HT-29 (cell line): ENCODE results near the gene DCBLD1. TPM values are rescaled to one million over a fixed set of nuclear protein-coding genes. Genes with fewer than 3 reads are reported as not detected.
A peak's percentile ranks its signal among the peaks of the same experiment; 100 is the strongest.

Experiments
- DNase-seq: peaks from one replicate; pipeline ENCODE4 v3.0.0-alpha.2; 2015; ENCODE audit warnings: low spot score
- small RNA-seq: library from RNA; depleted of rRNA; stranded (forward); fragments of <200 nt; gene quantifications from one replicate; pipeline ENCODE3, GENCODE V24; 2014
- total RNA-seq: library from RNA; depleted of rRNA; stranded (reverse); fragments of >200 nt; shearing (Covaris generic); gene quantifications from 2 replicates; pipeline ENCODE4 v1.2.3, GENCODE V29; 2014; rRNA removed

DCBLD1 gene
- total RNA-seq, 1 experiment from 2014 or later: 24.4 TPM

GRCh38 chr6:117555882-117556498, 73.5 kb downstream of the DCBLD1 start:
- peak; percentile 83 for DNase-seq

DNA sequence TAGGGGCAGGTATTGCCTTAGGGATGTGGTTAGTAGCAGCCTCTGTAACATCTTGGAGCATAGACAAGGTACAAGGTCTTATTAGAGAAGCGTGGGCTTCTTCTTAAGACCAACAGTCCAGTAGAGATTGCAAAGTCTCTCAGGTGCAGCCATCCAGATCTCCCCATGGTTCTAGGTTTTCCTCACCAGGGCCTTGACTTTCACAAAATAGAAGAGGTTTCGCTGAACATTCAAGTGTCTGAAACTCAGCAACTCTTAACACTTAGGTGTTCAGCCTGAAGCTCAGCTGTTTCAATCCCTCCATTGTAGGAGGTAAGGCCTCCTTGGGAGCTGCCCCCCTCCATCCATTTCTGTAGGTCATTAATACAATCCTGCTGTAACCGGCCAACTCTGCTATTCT, 75.5 kb downstream of the DCBLD1 start:
- DNase-seq: no peak

DNA sequence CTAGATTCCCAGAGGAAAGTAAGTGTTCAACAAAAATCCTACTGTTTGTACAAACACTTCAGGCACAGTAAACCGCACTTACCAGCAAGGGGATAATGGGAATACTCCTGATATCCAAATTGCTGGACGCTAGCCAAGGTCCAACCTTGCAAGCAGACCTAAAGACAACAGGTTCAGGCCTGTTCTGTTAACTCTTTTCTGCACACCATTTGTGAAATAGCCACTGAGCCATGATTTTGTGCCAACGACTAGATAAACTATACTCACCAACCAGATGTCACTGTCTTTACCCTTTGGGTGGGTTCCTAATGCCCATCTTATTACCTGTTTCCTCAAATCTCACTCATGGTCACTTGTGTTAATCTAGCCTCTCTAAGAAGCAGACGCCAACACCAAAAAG, 76.3 kb downstream of the DCBLD1 start:
- DNase-seq: no peak

- DNase-seq: no peak
Observed at GRCh38 chr6:117559299-117559698, 76.8 kb downstream of the DCBLD1 start.

GRCh38 chr6:117561128-117561527, 78.7 kb downstream of the DCBLD1 start:
- no peak for DNase-seq

DNA sequence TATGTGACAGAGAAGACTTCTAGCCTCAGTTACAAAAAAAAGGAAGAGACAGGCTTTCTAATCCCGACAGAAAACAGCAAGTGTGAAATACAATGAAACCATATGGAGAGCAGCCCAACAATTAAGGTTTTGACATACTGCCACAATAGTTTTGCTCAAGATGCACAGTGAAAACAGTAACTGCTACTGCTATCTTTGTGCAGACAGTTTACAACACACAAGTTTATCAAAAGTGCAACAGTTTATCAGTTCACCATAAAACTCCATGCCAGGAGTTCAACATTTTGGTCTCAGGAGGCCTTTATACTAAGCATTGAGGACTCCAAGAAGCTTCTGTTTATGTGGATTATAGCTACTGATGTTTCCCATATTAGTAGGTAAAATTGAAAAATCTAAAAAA, 82.2 kb downstream of the DCBLD1 start:
- no peak for DNase-seq

DNA sequence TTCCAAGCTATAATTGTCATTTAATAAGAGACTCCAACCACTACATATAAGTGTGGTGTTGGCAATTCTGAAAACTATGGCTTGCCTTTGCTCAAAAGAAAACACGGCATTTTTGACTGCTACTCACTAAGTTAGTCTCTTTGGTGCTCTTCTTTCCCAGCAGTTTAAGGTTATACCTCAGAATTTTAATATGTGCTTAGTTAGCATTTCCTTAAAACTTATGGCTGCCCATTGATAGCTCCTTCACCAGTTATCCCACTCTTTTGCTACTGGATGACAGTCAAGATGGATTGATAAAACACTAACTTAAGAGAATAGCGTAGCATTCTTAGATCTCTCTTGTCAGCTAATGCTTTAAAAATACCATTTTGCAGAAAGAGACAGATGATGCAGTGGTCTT, 85.8 kb downstream of the DCBLD1 start:
- DNase-seq: no peak

DNA sequence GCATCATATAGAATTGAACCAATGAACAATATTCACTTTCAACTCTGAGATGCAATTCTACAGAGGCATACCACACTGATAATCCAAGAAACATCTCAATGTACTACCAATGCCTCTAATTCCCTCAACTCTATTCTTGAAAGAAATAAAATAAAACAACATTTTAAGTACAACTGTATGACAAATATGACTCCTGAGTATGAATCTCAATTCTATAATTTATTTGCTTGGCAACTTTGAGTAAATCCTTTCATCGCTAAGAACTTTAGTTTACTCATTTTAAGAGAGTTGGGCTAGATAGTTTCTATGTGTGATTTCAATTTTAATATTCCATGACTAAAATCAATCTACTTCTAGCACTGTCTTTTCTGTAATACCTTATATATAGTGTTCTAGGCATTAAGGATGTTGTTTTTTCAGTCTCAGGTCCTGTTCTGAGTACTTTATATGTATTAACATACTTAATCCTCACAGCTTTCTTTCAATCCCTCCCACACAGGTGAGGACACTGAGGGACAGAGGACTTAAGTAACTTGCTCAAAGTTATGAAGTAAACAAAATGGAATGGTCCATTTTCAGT, 86.4 kb downstream of the DCBLD1 start:
- DNase-seq: no peak

GRCh38 chr6:117573006-117573680, 90.7 kb downstream of the DCBLD1 start:
- DNase-seq: no peak

- DNase-seq: no peak
Observed at GRCh38 chr6:117574198-117574597, 91.7 kb downstream of the DCBLD1 start.

- no peak for DNase-seq
Observed at GRCh38 chr6:117585647-117586046, 103.2 kb downstream of the DCBLD1 start.

GRCh38 chr6:117590447-117590846, 108.0 kb downstream of the DCBLD1 start:
- no peak for DNase-seq

- DNase-seq: no peak
Observed at GRCh38 chr6:117591405-117591804, 108.9 kb downstream of the DCBLD1 start.

GRCh38 chr6:117592983-117593759, 110.7 kb downstream of the DCBLD1 start:
- DNase-seq: no peak

GRCh38 chr6:117595099-117595923, 112.8 kb downstream of the DCBLD1 start:
- no peak for DNase-seq

GRCh38 chr6:117597755-117598154, 115.3 kb downstream of the DCBLD1 start:
- no peak for DNase-seq

Small RNAs within 50 kb of the gene (small RNA-seq; reads per million reads assigned to genes)
- gene RNU6-253P: not detected

Other genes with a start within 250 kb of the DCBLD1 start
- gene VGLL2, start 217.1 kb upstream of the DCBLD1 start, total RNA-seq: not detected in 2 replicates
- not detected in 2 replicates for gene ROS1, start 56.7 kb upstream of the DCBLD1 start, total RNA-seq
- 8.2 and 9.5 TPM in 2 replicates for gene GOPC, start 119.8 kb downstream of the DCBLD1 start, total RNA-seq
- gene NUS1, start 192.8 kb downstream of the DCBLD1 start, total RNA-seq: 8.6 TPM in 2 replicates